Fibroblast of lung (primary cell): ENCODE measurements around the gene HOXB13.

ENCODE experiments used
- EZH2 ChIP-seq: IDR thresholded peaks from 2 replicates; pipeline ENCODE4 v1.5.1; 2012; ENCODE audit warnings: low read length, control low read depth, mild to moderate bottlenecking; ENCODE audit errors: missing control alignments
- TF ChIP-seq, protein P1 (sequence below), 2 donors: IDR thresholded peaks in 1 of 2; conservative IDR thresholded peaks in 1 of 2; 1 replicate in 1 of 2; 2 replicates in 1 of 2; pipeline ENCODE4 v1.5.1; 2011 to 2012; ENCODE audit warnings: low read length in 2 of 2, control low read depth in 1 of 2, inconsistent platforms in 1 of 2, low read depth in 1 of 2, mild to moderate bottlenecking in 1 of 2

DNA sequence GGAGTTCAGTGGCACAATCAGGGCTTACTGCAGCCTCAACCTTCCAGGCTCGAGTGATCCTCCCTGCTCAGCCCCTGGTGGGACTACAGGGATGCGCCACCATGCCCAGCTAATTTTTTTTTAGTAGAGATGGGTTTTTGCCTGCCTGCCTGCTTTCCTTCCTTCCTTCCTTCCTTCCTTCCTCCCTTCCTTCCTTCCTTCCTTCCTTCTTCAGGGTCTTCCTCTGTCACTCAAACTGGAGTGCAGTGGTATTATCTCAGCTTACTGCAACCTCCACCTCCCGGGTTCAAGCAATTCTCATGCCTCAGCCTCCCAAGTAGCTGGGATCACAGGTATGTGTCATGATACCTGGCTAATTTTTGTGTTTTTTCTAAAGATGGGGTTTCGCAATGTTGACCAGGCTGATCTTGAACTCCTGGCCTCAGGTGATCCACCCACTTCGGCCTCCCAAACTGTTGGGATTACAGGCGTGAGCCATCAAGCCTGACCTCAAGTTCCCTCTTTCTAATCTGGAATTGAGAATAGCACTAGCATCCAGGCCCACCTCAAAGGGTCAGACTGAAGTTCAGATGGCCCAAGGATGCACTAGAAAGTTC lies 51.5 kb downstream of the HOXB13 start:
- TF ChIP-seq, protein P1, sequence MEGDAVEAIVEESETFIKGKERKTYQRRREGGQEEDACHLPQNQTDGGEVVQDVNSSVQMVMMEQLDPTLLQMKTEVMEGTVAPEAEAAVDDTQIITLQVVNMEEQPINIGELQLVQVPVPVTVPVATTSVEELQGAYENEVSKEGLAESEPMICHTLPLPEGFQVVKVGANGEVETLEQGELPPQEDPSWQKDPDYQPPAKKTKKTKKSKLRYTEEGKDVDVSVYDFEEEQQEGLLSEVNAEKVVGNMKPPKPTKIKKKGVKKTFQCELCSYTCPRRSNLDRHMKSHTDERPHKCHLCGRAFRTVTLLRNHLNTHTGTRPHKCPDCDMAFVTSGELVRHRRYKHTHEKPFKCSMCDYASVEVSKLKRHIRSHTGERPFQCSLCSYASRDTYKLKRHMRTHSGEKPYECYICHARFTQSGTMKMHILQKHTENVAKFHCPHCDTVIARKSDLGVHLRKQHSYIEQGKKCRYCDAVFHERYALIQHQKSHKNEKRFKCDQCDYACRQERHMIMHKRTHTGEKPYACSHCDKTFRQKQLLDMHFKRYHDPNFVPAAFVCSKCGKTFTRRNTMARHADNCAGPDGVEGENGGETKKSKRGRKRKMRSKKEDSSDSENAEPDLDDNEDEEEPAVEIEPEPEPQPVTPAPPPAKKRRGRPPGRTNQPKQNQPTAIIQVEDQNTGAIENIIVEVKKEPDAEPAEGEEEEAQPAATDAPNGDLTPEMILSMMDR (conservative IDR thresholded peaks at IDR 0.05 in 1 of 2, IDR thresholded peaks at IDR 0.05 in 1 of 2; ENCODE audit: low read depth in 1 of 2, low read length in 2 of 2) = no peak
- no peak for TF ChIP-seq EZH2
